ENCODE measurements around the gene CDKL2. TPM values are rescaled to one million over a fixed set of nuclear protein-coding genes. Genes with fewer than 3 reads are reported as not detected.

CDKL2 gene
- total RNA-seq, 2 experiments from 2014 or later, result 0.97 to 1.1 TPM

Other genes with a start within 250 kb of the CDKL2 start
- 10 to 100 TPM; 30.0 to 32.4 TPM for gene RCHY1, start 116.1 kb downstream of the CDKL2 start, total RNA-seq
- 10 to 100 TPM; 19.4 to 20.7 TPM for gene THAP6, start 116.1 kb downstream of the CDKL2 start, total RNA-seq
- gene ODAPH, start 74.5 kb downstream of the CDKL2 start, total RNA-seq, result under 1 TPM in 1 of 2 experiments, not detected in 1; 0.27 TPM
- 100 to 1,000 TPM; 137 to 144 TPM for gene G3BP2, start 42.9 kb upstream of the CDKL2 start, total RNA-seq
- 10 to 100 TPM; 57.3 to 59.0 TPM for gene USO1, start 94.0 kb upstream of the CDKL2 start, total RNA-seq

Measured in activated CD4-positive, alpha-beta memory T cell treated with anti-CD3 and anti-CD28 coated beads for 36 hours (primary cell).